Naive thymus-derived CD4-positive, alpha-beta T cell (primary cell): ENCODE data around the gene SLC37A1. TPM values are rescaled to one million over a fixed set of nuclear protein-coding genes. Genes with fewer than 3 reads are reported as not detected.

Source experiments
- ATAC-seq: fragments of 150-1000 bp; cut with Tn5 transposase; 2 replicates; pipeline ENCODE4 v1.10.0; 2021; ENCODE audit warnings: mild to moderate bottlenecking, moderate library complexity
- CTCF ChIA-PET: fragments of 350-600 bp; sonication (Branson Sonifier 250); formaldehyde crosslinking; loops from one replicate; lab custom pipeline; 2021; ENCODE audit warnings: antibody characterized with exemption; lab: Charles Lee
- POLR2A ChIA-PET: fragments of 350-600 bp; sonication (Branson Sonifier 250); formaldehyde crosslinking; loops from one replicate; lab custom pipeline; 2021; ENCODE audit warnings: antibody characterized with exemption, inconsistent platforms; lab: Charles Lee
- DNase-seq, 9 donors: peaks; one replicate each; pipeline versions ENCODE4 v3.0.0 to v3.0.0-alpha.2; 2020 to 2022; ENCODE audit warnings: mixed read lengths in 1 of 9
- H3K27ac ChIP-seq: one replicate; pipeline ENCODE4 v1.7.0; 2013; ENCODE audit warnings: mild to moderate bottlenecking, low read depth, low read length, moderate library complexity
- H3K27me3 ChIP-seq, 2 donors: one replicate each; pipeline ENCODE4 v1.7.0; 2013; ENCODE audit warnings: low read length in 2 of 2, mild to moderate bottlenecking in 2 of 2, moderate library complexity in 2 of 2; ENCODE audit not compliant: control insufficient read depth in 2 of 2, insufficient read depth in 2 of 2
- H3K36me3 ChIP-seq, 3 experiments: 1 replicate in 2 of 3; 2 replicates in 1 of 3; pipeline ENCODE4 v1.7.0; 2013; ENCODE audit warnings: low read length in 3 of 3, mild to moderate bottlenecking in 3 of 3, moderate library complexity in 1 of 3; ENCODE audit not compliant: insufficient read depth in 3 of 3, control insufficient read depth in 2 of 3
- H3K4me1 ChIP-seq, 2 donors: one replicate each; pipeline ENCODE4 v1.7.0; 2013; ENCODE audit warnings: low read length in 2 of 2, mild to moderate bottlenecking in 2 of 2, moderate library complexity in 1 of 2; ENCODE audit not compliant: control insufficient read depth in 2 of 2, insufficient read depth in 2 of 2
- H3K4me3 ChIP-seq: 2 replicates; pipeline ENCODE4 v1.7.0; 2013; ENCODE audit warnings: mild to moderate bottlenecking, low read length
- H3K9me3 ChIP-seq, 3 experiments: 1 replicate in 2 of 3; 2 replicates in 1 of 3; pipeline ENCODE4 v1.7.0; 2013; ENCODE audit warnings: low read length in 3 of 3; ENCODE audit not compliant: control insufficient read depth in 2 of 3
- H3K27ac Mint-ChIP-seq, 9 donors: one replicate each; pipeline ENCODE4 v1.8.0; 2020 to 2022; ENCODE audit warnings: mixed read lengths in 9 of 9, mild to moderate bottlenecking in 8 of 9, moderate library complexity in 5 of 9, inconsistent platforms in 2 of 9
- H3K27me3 Mint-ChIP-seq, 5 donors: one replicate each; pipeline ENCODE4 v1.8.0; 2021 to 2022; ENCODE audit warnings: mixed read lengths in 5 of 5, mild to moderate bottlenecking in 1 of 5
- H3K36me3 Mint-ChIP-seq, 5 donors: one replicate each; pipeline ENCODE4 v1.8.0; 2020 to 2022; ENCODE audit warnings: mixed read lengths in 5 of 5, mild to moderate bottlenecking in 3 of 5, inconsistent platforms in 1 of 5
- H3K4me1 Mint-ChIP-seq, 7 donors: one replicate each; pipeline ENCODE4 v1.8.0; 2020 to 2022; ENCODE audit warnings: mixed read lengths in 7 of 7, mild to moderate bottlenecking in 3 of 7, inconsistent platforms in 1 of 7
- H3K4me3 Mint-ChIP-seq, 10 donors: one replicate each; pipeline ENCODE4 v1.8.0; 2020 to 2022; ENCODE audit warnings: mild to moderate bottlenecking in 10 of 10, mixed read lengths in 10 of 10, moderate library complexity in 6 of 10, inconsistent platforms in 2 of 10
- H3K9me3 Mint-ChIP-seq, 11 donors: one replicate each; pipeline ENCODE4 v1.8.0; 2020 to 2022; ENCODE audit warnings: mixed read lengths in 11 of 11, mild to moderate bottlenecking in 4 of 11, inconsistent platforms in 1 of 11, moderate library complexity in 1 of 11
- intact Hi-C, 2 donors: fragments of 100-400 bp; cut with micrococcal nuclease; formaldehyde crosslinking; loops; one replicate each; pipeline ENCODE4 v1.15.1; 2023
- polyA plus RNA-seq, 2 donors: library from polyadenylated mRNA; unstranded; fragments of 300-500 nt; fragmentation: Illumina TruSeq; gene quantifications; one replicate each; pipeline ENCODE4 v1.2.3, GENCODE V29; 2021
- total RNA-seq, 6 experiments: library from RNA in 5 of 6; stranded (reverse) in 5 of 6; gene quantifications; 1 replicate in 5 of 6; 2 replicates in 1 of 6; pipeline ENCODE4 v1.2.3 and lab custom pipeline; 2021 to 2026

Gene SLC37A1
- total and polyA plus RNA-seq, 7 experiments from 2014 or later = 4.4 to 23.2 (median 15.8) TPM

- POLR2A ChIA-PET = interaction anchor here (0.7 kb wide), 1 partner anchor 42 kb away, joined by 3 read pairs; no protein-coding TSS in a partner anchor
- Mint-ChIP-seq H3K4me1 (peaks cover 15 to 36% (median 24%) of the 10 kb centered on the region in 7 donors), H3K4me3 (no peak overlapping the region), H3K36me3 (peaks cover 0 to 22% (median 16%) of the 10 kb centered on the region in 5 donors), H3K27me3 (no peaks in the 10 kb centered on the region), H3K9me3 (no peaks in the 10 kb centered on the region), H3K27ac (peak overlapping the region in 1 of 9 donors; percentile 78)
- CTCF ChIA-PET = interaction anchor here (0.6 kb wide), 1 partner anchor 23 kb away, joined by 3 read pairs; no protein-coding TSS in a partner anchor
- ATAC-seq (peak; percentile 77), DNase-seq (no peak)
- H3K4me3 ChIP-seq = no peak overlapping the region
- intact Hi-C loops = no loop called here
- H3K4me1 ChIP-seq = peaks cover 9 to 13% of the 10 kb centered on the region in 2 donors
- peaks cover 0 to 18% (median 0%) of the 10 kb centered on the region in 3 experiments for H3K36me3 ChIP-seq
- H3K27ac ChIP-seq = no peak overlapping the region
- no peaks in the 10 kb centered on the region for H3K27me3 ChIP-seq
- H3K9me3 ChIP-seq = no peaks in the 10 kb centered on the region
These were observed 19.0 kb downstream of the SLC37A1 start for GRCh38 chr21:42532466-42533181.

GRCh38 chr21:42533306-42533962 lies 19.8 kb downstream of the SLC37A1 start:
- H3K9me3 ChIP-seq = no peaks in the 10 kb centered on the region
- no peaks in the 10 kb centered on the region for H3K27me3 ChIP-seq
- no peaks in the 10 kb centered on the region for H3K9me3 Mint-ChIP-seq
- peaks cover 9 to 31% (median 16%) of the 10 kb centered on the region in 7 donors for H3K4me1 Mint-ChIP-seq
- H3K36me3 ChIP-seq = peaks cover 0 to 18% (median 0%) of the 10 kb centered on the region in 3 experiments
- H3K27ac ChIP-seq = no peak overlapping the region
- POLR2A ChIA-PET = no interaction called here
- no peak overlapping the region for H3K4me3 ChIP-seq
- H3K27me3 Mint-ChIP-seq = no peaks in the 10 kb centered on the region
- no peak overlapping the region for H3K27ac Mint-ChIP-seq
- no peak for ATAC-seq
- intact Hi-C loops = no loop called here
- CTCF ChIA-PET = no interaction called here
- H3K36me3 Mint-ChIP-seq = peaks cover 0 to 22% (median 16%) of the 10 kb centered on the region in 5 donors
- no peak overlapping the region for H3K4me3 Mint-ChIP-seq
- DNase-seq = no peak
- peaks cover 4 to 7% of the 10 kb centered on the region in 2 donors for H3K4me1 ChIP-seq

GRCh38 chr21:42533963-42534355 lies 20.3 kb downstream of the SLC37A1 start:
- H3K36me3 Mint-ChIP-seq = peaks cover 0 to 22% (median 16%) of the 10 kb centered on the region in 5 donors

DNA sequence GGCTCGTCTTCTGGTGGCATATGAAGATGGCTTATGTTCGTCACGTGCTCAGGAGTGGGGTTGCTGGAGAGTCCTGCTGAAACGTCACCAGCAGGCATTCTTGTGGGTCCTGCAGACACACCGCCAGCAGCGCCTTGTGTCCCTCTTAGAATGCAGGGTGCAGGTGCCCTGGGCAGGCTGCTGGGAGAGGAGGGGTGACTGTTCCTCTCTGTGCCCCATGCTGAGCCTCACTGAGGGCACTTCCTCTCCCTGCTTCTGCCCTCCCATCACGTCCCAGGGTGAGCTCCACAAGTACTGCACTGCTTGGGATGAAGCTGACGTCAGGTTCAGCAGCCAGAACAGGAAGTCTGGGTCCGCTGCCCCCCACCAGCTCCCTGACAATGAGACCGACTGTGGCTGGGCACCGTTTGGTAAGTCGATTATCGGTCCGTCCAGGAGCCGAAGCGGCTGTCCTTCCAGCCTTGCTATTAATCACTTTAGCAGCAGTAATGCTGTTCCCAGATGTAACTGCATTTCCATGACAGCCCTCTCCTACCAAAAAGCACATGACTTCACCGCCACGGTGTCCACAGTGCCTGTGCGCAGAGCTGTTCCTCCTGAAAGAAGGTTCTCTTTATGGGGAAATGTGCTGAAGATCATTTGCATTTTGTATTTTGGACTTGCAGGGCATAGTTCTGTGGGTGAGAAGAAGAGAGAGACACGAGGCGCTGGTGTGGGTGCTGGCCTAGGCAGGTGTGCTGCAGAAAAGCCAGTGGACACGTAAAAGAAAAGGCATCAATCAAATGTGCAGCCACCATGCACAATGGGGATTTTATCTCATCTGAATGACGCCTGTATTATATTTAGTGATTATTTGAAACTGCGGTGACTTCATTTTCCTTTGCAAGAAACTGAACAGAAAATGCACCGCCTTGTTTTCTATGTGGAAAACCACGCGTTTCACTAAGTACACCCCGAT lies 21.0 kb downstream of the SLC37A1 start:
- CTCF ChIA-PET = interaction anchor here (0.7 to 0.9 kb wide), 2 partner anchors 136 to 275 kb away, joined by 3 read pairs; no protein-coding TSS in a partner anchor
- peak overlapping the region; percentile 40 to 80 (median 53) for H3K4me3 Mint-ChIP-seq
- ATAC-seq = peak; percentile 62
- H3K27ac ChIP-seq = no peak overlapping the region
- peaks cover 0 to 23% (median 0%) of the 10 kb centered on the region in 3 experiments for H3K36me3 ChIP-seq
- H3K27ac Mint-ChIP-seq = peak overlapping the region in 5 of 9 donors; percentile 16 to 90 (median 26)
- no peaks in the 10 kb centered on the region for H3K27me3 Mint-ChIP-seq
- peaks cover 0 to 5% of the 10 kb centered on the region in 2 donors for H3K4me1 ChIP-seq
- H3K9me3 ChIP-seq = no peaks in the 10 kb centered on the region
- no peak overlapping the region for H3K4me3 ChIP-seq
- no peaks in the 10 kb centered on the region for H3K27me3 ChIP-seq
- no peaks in the 10 kb centered on the region for H3K9me3 Mint-ChIP-seq
- peaks cover 0 to 28% (median 13%) of the 10 kb centered on the region in 5 donors for H3K36me3 Mint-ChIP-seq
- DNase-seq = no peak
- POLR2A ChIA-PET = no interaction called here
- intact Hi-C loops = loop anchor here in 1 of 2 donors (5.0 kb wide), 1 partner anchor 67 kb away; no protein-coding TSS in a partner anchor
- H3K4me1 Mint-ChIP-seq = peaks cover 9 to 28% (median 14%) of the 10 kb centered on the region in 7 donors

More at GRCh38 chr21:42533963-42534355, 20.3 kb downstream of the SLC37A1 start:
- CTCF ChIA-PET = no interaction called here
- no peak for DNase-seq
- H3K4me3 Mint-ChIP-seq = peak overlapping the region; percentile 40 to 80 (median 53)
- H3K36me3 ChIP-seq = peaks cover 0 to 18% (median 0%) of the 10 kb centered on the region in 3 experiments
- H3K27ac Mint-ChIP-seq = peak overlapping the region in 2 of 9 donors; percentile 16 to 90
- peaks cover 9 to 31% (median 16%) of the 10 kb centered on the region in 7 donors for H3K4me1 Mint-ChIP-seq
- no peaks in the 10 kb centered on the region for H3K27me3 ChIP-seq
- H3K27ac ChIP-seq = no peak overlapping the region
- no peak overlapping the region for H3K4me3 ChIP-seq
- POLR2A ChIA-PET = no interaction called here
- H3K4me1 ChIP-seq = peaks cover 0 to 5% of the 10 kb centered on the region in 2 donors
- no peaks in the 10 kb centered on the region for H3K9me3 Mint-ChIP-seq
- intact Hi-C loops = no loop called here
- H3K9me3 ChIP-seq = no peaks in the 10 kb centered on the region
- ATAC-seq = no peak
- no peaks in the 10 kb centered on the region for H3K27me3 Mint-ChIP-seq

GRCh38 chr21:42535602-42536171 lies 22.0 kb downstream of the SLC37A1 start:
- intact Hi-C loops = loop anchor here in 1 of 2 donors (5.0 kb wide), 1 partner anchor 68 kb away; no protein-coding TSS in a partner anchor
- POLR2A ChIA-PET = interaction anchor here (0.6 to 1.0 kb wide), 4 partner anchors 8 to 72 kb away, joined by 3 to 4 read pairs (median 3); no protein-coding TSS in a partner anchor
- CTCF ChIA-PET = interaction anchor here (0.9 to 1.0 kb wide), 2 partner anchors 137 to 199 kb away, joined by 3 to 4 read pairs; no protein-coding TSS in a partner anchor
- Mint-ChIP-seq H3K4me3 (peak overlapping the region in 1 of 10 donors; percentile 29), H3K27me3 (no peaks in the 10 kb centered on the region), H3K9me3 (no peaks in the 10 kb centered on the region), H3K36me3 (peaks cover 6 to 36% (median 12%) of the 10 kb centered on the region in 5 donors), H3K27ac (no peak overlapping the region), H3K4me1 (peaks cover 5 to 18% (median 13%) of the 10 kb centered on the region in 7 donors)
- ATAC-seq (no peak), DNase-seq (no peak)
- Histone ChIP-seq H3K4me3 (no peak overlapping the region), H3K9me3 (no peaks in the 10 kb centered on the region), H3K27me3 (no peaks in the 10 kb centered on the region), H3K36me3 (peaks cover 0 to 29% (median 0%) of the 10 kb centered on the region in 3 experiments), H3K4me1 (peaks cover 0 to 5% of the 10 kb centered on the region in 2 donors), H3K27ac (no peak overlapping the region)
